Activated CD8-positive, alpha-beta memory T cell treated with anti-CD3 and anti-CD28 coated beads for 1 hour (primary cell): ENCODE results near the gene IGFALS.

ENCODE experiments used
- DNase-seq, 2 donors: peaks; one replicate each; pipeline ENCODE4 v3.0.0-alpha.2; 2020; ENCODE audit warnings: low read depth in 1 of 2; ENCODE audit errors: extremely low read depth in 1 of 2

Gene IGFALS

GRCh38 chr16:1777375-1778199 lies 15.9 kb downstream of the IGFALS start:
- no peak for DNase-seq

GRCh38 chr16:1776991-1777374 lies 16.5 kb downstream of the IGFALS start:
- DNase-seq: no peak

- DNase-seq: no peak
Measured at GRCh38 chr16:1776672-1776955, 16.9 kb downstream of the IGFALS start.

GRCh38 chr16:1775846-1776671 lies 17.4 kb downstream of the IGFALS start:
- DNase-seq: no peak

- DNase-seq: no peak
Measured at GRCh38 chr16:1775006-1775845, 18.3 kb downstream of the IGFALS start.

GRCh38 chr16:1774448-1774780 lies 19.1 kb downstream of the IGFALS start:
- no peak for DNase-seq

GRCh38 chr16:1773703-1774447 lies 19.6 kb downstream of the IGFALS start:
- DNase-seq: no peak

- DNase-seq: peak; percentile 44 to 69
Measured at GRCh38 chr16:1772908-1773702, 20.4 kb downstream of the IGFALS start, which contains the start of gene MRPS34. Gene MRPS34 (minus strand): TSS chr16:1773134. CDS start chr16:1773119, 15 bp downstream.

GRCh38 chr16:1772362-1772907 lies 21.1 kb downstream of the IGFALS start, which contains the start of gene EME2:
Gene EME2 (plus strand): TSS chr16:1772810. CDS start chr16:1773228, 418 bp downstream.
- DNase-seq: peak in 1 of 2 donors; percentile 22

- no peak for DNase-seq
Measured at GRCh38 chr16:1771864-1772361, 21.6 kb downstream of the IGFALS start.

- DNase-seq: peak; percentile 23 to 66
Measured at GRCh38 chr16:1771188-1771863, 22.2 kb downstream of the IGFALS start, which contains the start of gene NME3. Gene NME3 (minus strand): TSS chr16:1771543. CDS start chr16:1771534, 9 bp downstream.

GRCh38 chr16:1770328-1771187 lies 22.9 kb downstream of the IGFALS start:
- no peak for DNase-seq

- no peak for DNase-seq
Measured at GRCh38 chr16:1769402-1770300, 23.9 kb downstream of the IGFALS start.

- no peak for DNase-seq
Measured at GRCh38 chr16:1768767-1769401, 24.6 kb downstream of the IGFALS start.

GRCh38 chr16:1768061-1768766 lies 25.3 kb downstream of the IGFALS start:
- DNase-seq: no peak
